IMR-90 (cell line): ENCODE results near the gene PPP2R5E. TPM values are rescaled to one million over a fixed set of nuclear protein-coding genes. Genes with fewer than 3 reads are reported as not detected.

Source experiments
- ATAC-seq: fragments of 200-7000 bp; cut with Tn5 transposase; 2 replicates; pipeline ENCODE4 v1.9.1; 2020; ENCODE audit warnings: low read depth, mild to moderate bottlenecking, moderate library complexity
- BruUV-seq: library from RNA; stranded (reverse); fragments of 400-500 nt; replicated peaks from 2 replicates; lab custom pipeline; 2021; lab: Mats Ljungman, UMichigan
- CTCF ChIA-PET: fragments of 300-600 bp; formaldehyde crosslinking; extraction: SDS; loops from one replicate; lab custom pipeline; 2021; ENCODE audit warnings: antibody characterized with exemption; lab: Yijun Ruan, JAX
- POLR2A ChIA-PET: fragments of 300-600 bp; sonication (Branson Sonifier 250); formaldehyde crosslinking; loops from one replicate; lab custom pipeline; 2022; ENCODE audit warnings: antibody characterized with exemption; ENCODE audit not compliant: unreplicated experiment; lab: Charles Lee
- DNase-seq: peaks from one replicate; pipeline ENCODE4 v3.0.0; 2013
- H2AFZ ChIP-seq: replicated peaks from 2 replicates; pipeline ENCODE3; 2013; ENCODE audit warnings: low read length, mild to moderate bottlenecking; ENCODE audit not compliant: poor library complexity
- H2AK5ac ChIP-seq: 2 replicates; pipeline ENCODE4 v1.6.1; 2013; ENCODE audit warnings: low read depth, low read length, inconsistent platforms
- H2AK9ac ChIP-seq: replicated peaks from 2 replicates; pipeline ENCODE3; 2013; ENCODE audit warnings: mild to moderate bottlenecking, low read depth, low read length, moderate library complexity; ENCODE audit not compliant: poor library complexity
- H2BK120ac ChIP-seq: 2 replicates; pipeline ENCODE4 v1.6.1; 2013; ENCODE audit warnings: low read depth, low read length, inconsistent platforms
- H2BK15ac ChIP-seq: 3 replicates; pipeline ENCODE4 v1.6.1; 2013; ENCODE audit warnings: low read depth, low read length, inconsistent platforms
- H2BK20ac ChIP-seq: 2 replicates; pipeline ENCODE4 v1.6.1; 2013; ENCODE audit warnings: low read depth, mild to moderate bottlenecking, inconsistent platforms, low read length, moderate library complexity
- H2BK5ac ChIP-seq: 2 replicates; pipeline ENCODE4 v1.6.1; 2013; ENCODE audit warnings: mild to moderate bottlenecking, low read depth, low read length, inconsistent platforms; ENCODE audit not compliant: poor library complexity, severe bottlenecking
- H3K14ac ChIP-seq: replicated peaks from 2 replicates; pipeline ENCODE4 v1.6.1; 2013; ENCODE audit warnings: low read depth, low read length, inconsistent platforms
- H3K18ac ChIP-seq: 2 replicates; pipeline ENCODE4 v1.6.1; 2013; ENCODE audit warnings: low read depth, low read length, control low read depth
- H3K23ac ChIP-seq: 2 replicates; pipeline ENCODE4 v1.6.1; 2013; ENCODE audit warnings: low read depth, low read length, inconsistent platforms
- H3K27ac ChIP-seq: 2 replicates; pipeline ENCODE4 v1.5.1; 2013; ENCODE audit warnings: mild to moderate bottlenecking, control low read depth, low read length; ENCODE audit not compliant: insufficient read depth
- H3K27me3 ChIP-seq: 2 replicates; pipeline ENCODE4 v1.6.1; 2013; ENCODE audit warnings: low read length; ENCODE audit not compliant: control insufficient read depth, insufficient read depth
- H3K36me3 ChIP-seq: 2 replicates; pipeline ENCODE4 v1.6.1; 2013; ENCODE audit warnings: low read length, mixed read lengths; ENCODE audit not compliant: control insufficient read depth, insufficient read depth
- H3K4ac ChIP-seq: 2 replicates; pipeline ENCODE4 v1.6.1; 2013; ENCODE audit warnings: low read depth, low read length, inconsistent platforms
- H3K4me1 ChIP-seq: 2 replicates; pipeline ENCODE4 v1.6.1; 2013; ENCODE audit warnings: low read length, mixed read lengths; ENCODE audit not compliant: control insufficient read depth, insufficient read depth
- H3K4me2 ChIP-seq: 2 replicates; pipeline ENCODE4 v1.6.1; 2013; ENCODE audit warnings: low read depth, mild to moderate bottlenecking, control low read depth, low read length, moderate library complexity
- H3K4me3 ChIP-seq: 2 replicates; pipeline ENCODE4 v1.5.1; 2013; ENCODE audit warnings: low read depth, mild to moderate bottlenecking, control low read depth, low read length, moderate library complexity; ENCODE audit not compliant: insufficient read depth
- H3K56ac ChIP-seq: 2 replicates; pipeline ENCODE4 v1.6.1; 2013; ENCODE audit warnings: low read length, inconsistent platforms; ENCODE audit not compliant: insufficient read depth; ENCODE audit errors: extremely low read depth
- H3K79me1 ChIP-seq, 2 experiments: 2 replicates each; pipeline ENCODE4 v1.6.1; 2013; ENCODE audit warnings: low read length in 2 of 2, inconsistent platforms in 1 of 2, low read depth in 1 of 2
- H3K9ac ChIP-seq: 2 replicates; pipeline ENCODE4 v1.6.1; 2013; ENCODE audit warnings: low read depth, low read length, control low read depth
- H3K9me1 ChIP-seq: 2 replicates; pipeline ENCODE4 v1.6.1; 2013; ENCODE audit warnings: low read length, inconsistent platforms; ENCODE audit not compliant: insufficient read depth
- H3K9me3 ChIP-seq: 2 replicates; pipeline ENCODE4 v1.6.1; 2013; ENCODE audit warnings: low read length; ENCODE audit not compliant: control insufficient read depth, insufficient read depth
- H4K20me1 ChIP-seq: 2 replicates; pipeline ENCODE4 v1.6.1; 2013; ENCODE audit warnings: low read length, inconsistent platforms; ENCODE audit not compliant: insufficient read depth
- H4K5ac ChIP-seq: 2 replicates; pipeline ENCODE4 v1.6.1; 2013; ENCODE audit warnings: mild to moderate bottlenecking, low read depth, low read length, control low read depth
- H4K8ac ChIP-seq, 2 experiments: 2 replicates each; pipeline ENCODE4 v1.6.1; 2013; ENCODE audit warnings: low read depth in 2 of 2, low read length in 2 of 2, control low read depth in 1 of 2, inconsistent platforms in 1 of 2
- H4K91ac ChIP-seq: 2 replicates; pipeline ENCODE4 v1.6.1; 2013; ENCODE audit warnings: low read depth, low read length, inconsistent platforms; ENCODE audit not compliant: insufficient read depth
- ELK1 ChIP-seq: fragments of 150-350 bp; IDR thresholded peaks from 2 replicates; pipeline ENCODE4 v1.6.1; 2016; ENCODE audit warnings: low read depth, mild to moderate bottlenecking, low read length, moderate library complexity, borderline replicate concordance
- MAZ ChIP-seq: IDR thresholded peaks from 2 replicates; pipeline ENCODE4 v1.6.1; 2012; ENCODE audit warnings: low read depth, mild to moderate bottlenecking, low read length, improper control_type of control experiment, moderate library complexity, borderline replicate concordance
- MXI1 ChIP-seq: IDR thresholded peaks from 2 replicates; pipeline ENCODE4 v1.6.1; 2012; ENCODE audit warnings: low read depth, mild to moderate bottlenecking, low read length, moderate library complexity, borderline replicate concordance
- USF2 ChIP-seq: fragments of 150-350 bp; IDR thresholded peaks from 2 replicates; pipeline ENCODE4 v1.6.1; 2017; ENCODE audit warnings: mild to moderate bottlenecking, antibody characterized with exemption, low read length, low read depth
- WGBS, 2 experiments: methylation state at CpG; one replicate each; pipeline versions ENCODE4 v1.1.5 to v1.1.7; 2013; ENCODE audit warnings: missing lambda C conversion rate in 2 of 2; ENCODE audit not compliant: insufficient read length in 1 of 2; ENCODE audit errors: extremely low coverage in 2 of 2; 5-methylcytosine and 5-hydroxymethylcytosine counted together
- dilution Hi-C: fragments of 300-500 bp; cut with HindIII; formaldehyde crosslinking; loops from one replicate; pipeline ENCODE4 v1.14.3; 2018; ENCODE audit warnings: low sequenced_read_pairs; ENCODE audit not compliant: unreplicated experiment
- in situ Hi-C: fragments of 300-500 bp; cut with MboI; formaldehyde crosslinking; loops from 3 replicates; pipeline ENCODE4 v1.14.3; 2019; ENCODE audit warnings: low sequenced_read_pairs, inconsistent platforms, mixed read lengths
- intact Hi-C: fragments of 100-400 bp; cut with micrococcal nuclease; formaldehyde crosslinking; loops from 2 replicates; pipeline ENCODE4 v1.10.0; 2022
- polyA plus RNA-seq, 3 experiments: library from polyadenylated mRNA; depleted of rRNA; stranded (reverse); fragments of >200 nt; gene quantifications; 2 replicates each; pipeline ENCODE4 v1.2.3, GENCODE V29; 2012; ENCODE audit warnings: low replicate concordance in 1 of 3
- total RNA-seq: library from RNA; depleted of rRNA; stranded (reverse); fragments of >200 nt; gene quantifications from 2 replicates; pipeline ENCODE4 v1.2.3, GENCODE V29; 2012

The PPP2R5E gene
- total and polyA plus RNA-seq, 2 of the 4 experiments (the other 2 are of a cell fraction): 9.7 to 12.2 TPM

DNA sequence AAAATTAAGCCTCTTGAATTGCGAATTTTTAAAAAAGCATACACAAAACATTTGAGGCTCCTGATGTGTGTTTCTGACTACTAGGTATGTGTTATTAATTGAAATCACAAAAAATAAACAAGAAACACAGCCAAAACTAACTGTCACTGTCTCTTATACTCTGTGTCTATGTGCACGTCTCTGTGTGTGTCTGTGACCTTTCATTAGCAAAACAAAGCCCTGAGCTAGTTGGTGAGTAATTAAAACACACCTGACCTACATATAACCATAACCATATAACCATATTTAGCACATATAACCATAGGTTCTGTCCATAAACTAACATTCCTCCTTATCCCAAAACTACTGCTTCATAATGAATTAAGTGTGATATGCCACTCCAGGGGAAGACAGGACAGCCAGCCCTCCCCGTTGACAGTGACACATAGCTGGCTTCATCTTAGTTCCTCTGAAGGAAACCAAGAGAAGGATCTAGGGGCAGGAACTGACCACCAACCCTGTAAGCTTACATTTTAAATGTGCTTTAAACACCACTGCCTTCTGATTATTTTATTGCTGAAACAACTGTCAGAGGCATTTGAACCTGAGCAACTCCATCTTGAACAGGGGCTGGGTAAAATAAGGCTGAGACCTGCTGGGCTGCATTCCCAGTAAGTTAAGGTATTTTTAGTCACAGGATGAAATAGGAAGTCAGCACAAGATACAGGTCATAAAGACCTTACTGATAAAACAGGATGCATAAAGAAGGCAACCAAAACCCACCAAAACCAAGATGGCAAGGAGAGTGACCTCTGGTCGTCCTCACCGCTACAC lies 106.7 kb downstream of the PPP2R5E start:
- intact Hi-C loops: loop anchor here (2.0 to 5.0 kb wide), 2 partner anchors 36 to 106 kb away; partner anchors contain the start of gene PPP2R5E
- no peaks in the 10 kb centered on the region for H3K36me3 ChIP-seq
- no peak overlapping the region for H2AFZ ChIP-seq
- no peak overlapping the region for H3K4me3 ChIP-seq
- peak overlapping the region; percentile 64; the same call in 1 of the 2 replicates for H3K14ac ChIP-seq
- no peak overlapping the region for H3K27ac ChIP-seq
- no peak overlapping the region for H2BK5ac ChIP-seq
- peaks cover 18% of the 10 kb centered on the region for H3K9me1 ChIP-seq
- no peak overlapping the region for H4K91ac ChIP-seq
- H4K5ac ChIP-seq: no peak overlapping the region
- H4K8ac ChIP-seq: no peak overlapping the region
- WGBS, 2 experiments: no CpG with 5 or more reads among the region's 5 CpGs
- 0 out of 2 replicates have a peak overlapping the region, but pooled peaks have one; percentile 26 for H3K18ac ChIP-seq
- no peak overlapping the region for H3K56ac ChIP-seq
- no peak overlapping the region for H3K23ac ChIP-seq
- peaks cover 47% of the 10 kb centered on the region for H4K20me1 ChIP-seq
- H2AK5ac ChIP-seq: peak overlapping the region; percentile 61; the same call in 1 of the 2 replicates
- H2BK15ac ChIP-seq: 0 out of 3 replicates have a peak overlapping the region, but pooled peaks have one; percentile 11
- no peaks in the 10 kb centered on the region for H3K9me3 ChIP-seq
- H2BK20ac ChIP-seq: no peak overlapping the region
- CTCF ChIA-PET: no interaction called here
- H3K4me1 ChIP-seq: peaks cover 10% of the 10 kb centered on the region
- no TSS peak for BruUV-seq
- no peak overlapping the region for H3K9ac ChIP-seq
- peaks cover 32 to 63% of the 10 kb centered on the region in 2 experiments for H3K79me1 ChIP-seq
- H2BK120ac ChIP-seq: peak overlapping the region; percentile 5; the same call in 1 of the 2 replicates
- POLR2A ChIA-PET: no interaction called here
- peak overlapping the region; percentile 0; the same call in 1 of the 2 replicates for H3K4me2 ChIP-seq
- dilution Hi-C loops: no loop called here
- peak overlapping the region; percentile 47; the same call in 1 of the 2 replicates for H3K4ac ChIP-seq
- TF ChIP-seq MXI1 (no peak), USF2 (no peak), ELK1 (no peak), MAZ (no peak)
- H2AK9ac ChIP-seq: no peak overlapping the region
- ATAC-seq (no peak), DNase-seq (no peak)
- no peaks in the 10 kb centered on the region for H3K27me3 ChIP-seq
- in situ Hi-C loops: no loop called here
